Endothelial cell of umbilical vein (primary cell): ENCODE data around the gene CDCP1.

Experiments used
- CTCF ChIP-seq, 2 donors: IDR thresholded peaks; 1 replicate in 1 of 2; 2 replicates in 1 of 2; pipeline ENCODE4 v1.5.1; 2011; ENCODE audit warnings: low read length in 2 of 2, mild to moderate bottlenecking in 2 of 2, moderate library complexity in 2 of 2, control low read depth in 1 of 2, inconsistent platforms in 1 of 2, low read depth in 1 of 2; ENCODE audit not compliant: insufficient read depth in 1 of 2; ENCODE audit errors: extremely low read depth in 1 of 2
- EZH2 ChIP-seq: IDR thresholded peaks from 2 replicates; pipeline ENCODE4 v1.6.1; 2012; ENCODE audit warnings: borderline replicate concordance, low read depth, mild to moderate bottlenecking, moderate library complexity, low read length, inconsistent platforms; ENCODE audit not compliant: severe bottlenecking

GRCh38 chr3:45125550-45126026 lies 20.6 kb downstream of the CDCP1 start:
- TF ChIP-seq EZH2 (no peak), CTCF (IDR thresholded peaks at IDR 0.05; ENCODE audit: extremely low read depth in 1 of 2, insufficient read depth in 1 of 2, low read depth in 1 of 2, low read length in 2 of 2) (no peak)
